ENCODE measurements around the gene TMPRSS3.

The TMPRSS3 gene

DNA sequence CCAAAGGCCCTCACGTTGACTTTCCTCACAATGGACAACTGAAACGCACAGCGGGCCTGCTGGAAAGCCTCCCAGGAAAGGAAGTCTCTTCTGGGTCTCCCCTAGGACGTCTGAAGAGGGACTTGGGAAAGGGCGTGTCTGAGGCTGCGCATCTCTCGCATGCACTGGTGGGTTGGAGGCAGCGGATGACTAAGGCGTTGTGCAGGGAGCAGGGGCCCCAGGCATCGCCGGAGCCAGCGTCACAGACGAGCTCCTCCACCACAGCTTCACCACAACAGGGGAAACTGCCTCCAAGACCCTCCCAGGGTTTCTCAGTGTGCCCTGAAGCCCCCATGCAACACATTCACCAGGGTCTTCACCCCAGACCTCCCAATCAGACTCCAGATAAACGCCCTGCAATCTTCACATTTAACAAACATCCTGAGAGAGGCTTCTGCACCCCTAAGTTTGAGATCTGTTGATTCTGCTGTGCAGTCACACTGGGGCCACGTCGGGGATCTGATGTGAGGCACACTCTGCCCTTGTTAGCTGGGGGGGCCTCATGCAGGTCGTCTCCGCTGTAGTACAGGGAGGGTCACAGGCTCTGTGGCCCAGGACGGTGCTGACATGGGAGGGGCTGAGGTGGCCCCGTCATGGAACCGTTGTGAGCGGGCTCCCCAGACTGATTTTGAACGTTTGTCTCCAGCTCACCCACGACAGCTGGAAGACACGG, 22.5 kb downstream of the TMPRSS3 start:
- no peak for DNase-seq (ENCODE audit: low spot score)

DNA sequence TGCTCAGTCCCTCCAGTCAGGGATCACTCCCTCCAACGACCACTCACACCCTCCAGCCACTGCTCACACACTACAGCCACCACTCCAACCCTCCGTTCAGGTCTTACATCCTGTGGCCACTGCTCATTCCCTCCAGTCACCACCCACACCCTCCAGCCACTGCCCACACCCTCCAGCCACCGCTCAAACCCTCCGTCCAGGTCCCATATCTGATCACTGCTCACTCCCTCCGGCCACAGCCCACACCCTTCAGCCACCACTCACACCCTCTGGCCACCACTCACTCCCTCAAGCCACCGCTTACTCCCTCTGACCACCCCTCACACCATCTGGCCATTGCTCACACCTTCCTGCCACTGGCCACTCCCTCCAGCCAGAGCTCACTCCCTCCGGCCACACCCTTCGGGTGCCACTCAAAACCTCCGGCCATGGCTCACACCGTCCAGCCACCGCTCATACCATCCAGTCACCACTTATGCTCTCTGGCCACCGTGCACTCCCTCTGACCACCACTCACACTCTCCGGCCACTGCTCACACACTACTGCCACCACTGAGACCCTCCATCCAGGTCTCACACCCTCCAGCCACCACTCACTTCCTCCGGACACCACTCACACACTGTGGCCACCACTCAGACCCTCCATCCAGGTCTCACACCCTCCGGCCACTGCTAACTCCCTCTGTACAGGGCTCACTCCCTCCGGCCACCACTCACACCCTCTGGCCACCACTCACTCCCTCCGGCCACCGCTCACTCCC, 24.8 kb downstream of the TMPRSS3 start:
- DNase-seq (ENCODE audit: low spot score) = no peak

GRCh38 chr21:42369821-42370220, 26.0 kb downstream of the TMPRSS3 start:
- DNase-seq (ENCODE audit: low spot score) = no peak

GRCh38 chr21:42367367-42368165, 28.3 kb downstream of the TMPRSS3 start:
- DNase-seq (ENCODE audit: low spot score) = no peak

- DNase-seq (ENCODE audit: low spot score) = no peak
Observed at GRCh38 chr21:42366292-42367010, 29.4 kb downstream of the TMPRSS3 start, which contains the start of gene TFF1. Gene TFF1 (minus strand): TSS chr21:42366535. CDS start chr21:42366495, 40 bp downstream.

DNA sequence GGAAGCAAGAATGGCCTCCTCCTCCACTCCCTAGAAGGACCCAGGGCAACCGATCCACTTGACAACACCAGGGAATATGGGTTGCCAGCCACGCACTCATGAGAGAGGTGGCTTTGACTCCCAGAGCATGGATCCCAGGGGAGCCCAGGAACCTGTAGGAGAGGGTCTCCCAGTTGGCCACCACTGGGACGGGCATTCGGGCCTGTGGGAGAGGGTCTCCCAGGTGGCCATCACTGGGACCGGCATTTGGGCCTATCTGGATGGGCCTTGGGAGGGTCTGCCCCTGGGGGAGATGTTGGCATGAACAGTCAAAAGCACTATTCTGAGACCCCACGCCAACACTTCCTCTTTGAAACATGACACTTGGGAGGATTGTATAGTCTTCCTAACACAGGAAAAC, 30.1 kb downstream of the TMPRSS3 start:
- no peak for DNase-seq (ENCODE audit: low spot score)

GRCh38 chr21:42364304-42364865, 31.5 kb downstream of the TMPRSS3 start:
- DNase-seq (ENCODE audit: low spot score) = no peak

GRCh38 chr21:42363312-42363711, 32.5 kb downstream of the TMPRSS3 start:
- DNase-seq (ENCODE audit: low spot score) = no peak

GRCh38 chr21:42362700-42363099, 33.2 kb downstream of the TMPRSS3 start:
- no peak for DNase-seq (ENCODE audit: low spot score)

DNA sequence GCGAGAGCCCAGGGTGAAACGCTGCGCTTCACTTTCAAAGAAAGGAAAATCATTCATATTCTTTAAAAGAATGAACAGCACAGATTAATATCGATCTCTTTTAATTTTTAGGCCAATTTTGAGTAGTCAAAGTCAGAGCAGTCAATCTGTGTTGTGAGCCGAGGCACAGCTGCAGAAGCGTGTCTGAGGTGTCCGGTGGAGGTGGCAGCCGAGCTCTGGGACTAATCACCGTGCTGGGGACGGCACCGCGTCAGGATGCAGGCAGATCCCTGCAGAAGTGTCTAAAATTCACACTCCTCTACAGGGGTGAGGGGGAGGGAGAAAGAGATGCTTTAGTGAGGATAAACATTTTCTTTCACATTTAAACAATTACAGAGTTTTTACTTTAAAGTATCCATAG, 33.7 kb downstream of the TMPRSS3 start:
- no peak for DNase-seq (ENCODE audit: low spot score)

- no peak for DNase-seq (ENCODE audit: low spot score)
Observed at GRCh38 chr21:42361286-42361685, 34.6 kb downstream of the TMPRSS3 start.

DNA sequence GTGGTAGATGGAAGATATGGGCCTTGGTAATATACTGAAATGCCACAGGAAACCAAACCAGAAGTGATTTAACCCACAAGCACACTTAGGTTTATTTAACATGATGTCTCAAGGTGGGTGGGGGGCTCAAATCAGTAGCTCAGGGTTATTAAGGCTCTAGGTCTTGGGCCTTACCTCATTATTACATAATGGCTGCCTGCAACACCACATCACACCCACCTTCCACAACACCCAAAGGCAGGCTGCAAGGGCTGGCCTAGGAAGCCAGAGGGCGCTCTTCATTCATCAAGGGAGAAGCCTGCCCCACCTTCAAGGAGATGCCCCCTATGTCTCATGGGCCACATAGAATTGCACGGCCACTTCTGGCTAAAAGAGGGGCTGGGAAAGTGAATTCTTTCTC, 35.5 kb downstream of the TMPRSS3 start:
- no peak for DNase-seq (ENCODE audit: low spot score)

GRCh38 chr21:42358937-42359336, 36.9 kb downstream of the TMPRSS3 start:
- no peak for DNase-seq (ENCODE audit: low spot score)

DNA sequence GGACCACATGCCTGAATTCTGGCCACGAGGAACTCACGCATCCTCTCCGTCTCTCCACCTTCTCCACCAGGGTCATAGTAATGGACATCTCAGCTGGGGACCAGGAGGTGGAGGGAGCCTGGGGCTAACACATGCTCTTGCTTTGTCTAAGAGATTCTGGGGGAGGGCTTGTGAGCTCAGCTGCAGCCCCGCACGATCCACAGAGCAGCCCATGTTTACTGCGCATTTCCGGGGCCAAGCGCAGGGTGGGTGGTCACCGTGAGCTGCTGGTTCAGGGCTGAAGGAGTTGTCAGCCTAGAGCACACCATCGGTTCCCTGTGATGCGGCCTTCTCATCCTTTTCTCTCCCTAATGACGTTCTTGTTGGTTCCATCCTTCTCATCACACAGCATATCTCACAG, 37.6 kb downstream of the TMPRSS3 start:
- DNase-seq (ENCODE audit: low spot score) = no peak

DNA sequence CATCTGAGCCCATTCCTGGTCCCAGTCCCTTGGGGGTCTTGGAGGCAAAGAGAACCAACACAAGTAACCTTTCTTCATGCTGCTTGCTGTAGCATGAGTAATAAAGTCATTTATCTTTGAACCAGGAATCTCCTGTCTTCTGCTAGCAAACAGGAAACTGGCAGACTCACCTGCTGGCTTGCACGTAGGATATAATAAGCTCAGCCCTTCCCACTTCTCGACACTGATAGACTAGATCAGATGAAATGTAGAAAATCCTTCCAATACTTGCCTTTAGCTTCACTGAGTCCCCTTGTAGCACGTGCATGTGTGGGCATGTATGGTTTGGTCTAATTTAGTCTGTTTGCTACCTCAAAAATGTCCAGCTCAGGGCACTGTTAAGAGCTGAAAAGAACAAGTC, 38.5 kb downstream of the TMPRSS3 start:
- no peak for DNase-seq (ENCODE audit: low spot score)

GRCh38 chr21:42356650-42357049, 39.2 kb downstream of the TMPRSS3 start:
- no peak for DNase-seq (ENCODE audit: low spot score)

DNA sequence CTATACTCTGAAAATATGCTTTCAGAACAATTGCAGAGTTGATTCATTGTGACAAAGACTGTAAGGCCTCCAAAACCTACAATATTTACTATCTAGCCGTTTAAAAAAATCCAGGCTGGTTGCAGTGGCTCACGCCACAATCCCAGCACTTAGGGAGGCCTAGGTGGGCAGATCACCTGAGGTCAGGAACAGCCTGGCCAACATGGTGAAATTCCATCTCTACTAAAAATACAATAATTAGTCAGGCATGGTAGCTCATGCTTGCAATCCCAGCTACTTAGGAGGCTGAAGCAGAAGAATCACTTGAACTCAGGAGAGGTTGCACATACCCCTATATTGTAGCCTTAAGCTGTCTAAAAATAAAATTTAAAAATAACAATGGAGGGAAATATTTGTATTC, 39.8 kb downstream of the TMPRSS3 start:
- DNase-seq (ENCODE audit: low spot score) = no peak

GRCh38 chr21:42353623-42354022, 42.2 kb downstream of the TMPRSS3 start:
- no peak for DNase-seq (ENCODE audit: low spot score)

DNA sequence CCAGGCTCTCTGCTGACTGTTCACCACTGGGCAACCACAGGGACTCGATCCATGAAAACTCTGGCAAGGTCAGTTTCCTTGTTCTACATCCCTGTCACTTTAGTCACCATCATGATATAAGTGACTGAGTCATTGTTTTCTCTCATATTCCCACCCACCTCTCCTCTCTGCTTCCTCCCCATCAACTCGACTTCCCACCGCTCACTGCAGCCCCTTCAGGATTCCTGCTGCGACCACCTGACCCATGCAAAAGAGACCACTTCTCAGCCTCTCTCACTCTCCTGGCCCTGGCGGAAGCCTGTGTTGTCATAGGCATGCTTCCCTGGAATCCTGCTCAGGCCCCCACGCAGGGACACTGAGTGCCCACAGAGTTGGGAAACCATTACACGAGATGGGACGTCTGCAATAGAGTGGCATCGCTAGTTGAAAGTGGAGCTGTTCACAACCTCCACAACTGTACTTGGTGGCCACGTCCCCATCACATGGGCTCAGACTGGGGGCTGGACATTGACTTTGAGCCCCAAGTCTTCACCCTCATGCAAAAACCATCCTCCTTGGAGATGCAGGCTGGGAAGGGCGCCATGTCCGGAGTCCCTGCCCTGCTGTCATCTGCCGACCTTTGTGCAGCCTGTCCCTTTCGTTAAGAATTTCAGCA, 43.3 kb downstream of the TMPRSS3 start:
- DNase-seq (ENCODE audit: low spot score) = no peak

- DNase-seq (ENCODE audit: low spot score) = no peak
Observed at GRCh38 chr21:42351626-42352440, 44.0 kb downstream of the TMPRSS3 start.
